ENCODE data around the gene NPLOC4. TPM values are rescaled to one million over a fixed set of nuclear protein-coding genes. Genes with fewer than 3 reads are reported as not detected.

NPLOC4 gene
- total RNA-seq, 4 donors from 2014 or later: 58.9 to 87.7 (median 70.8) TPM

DNA sequence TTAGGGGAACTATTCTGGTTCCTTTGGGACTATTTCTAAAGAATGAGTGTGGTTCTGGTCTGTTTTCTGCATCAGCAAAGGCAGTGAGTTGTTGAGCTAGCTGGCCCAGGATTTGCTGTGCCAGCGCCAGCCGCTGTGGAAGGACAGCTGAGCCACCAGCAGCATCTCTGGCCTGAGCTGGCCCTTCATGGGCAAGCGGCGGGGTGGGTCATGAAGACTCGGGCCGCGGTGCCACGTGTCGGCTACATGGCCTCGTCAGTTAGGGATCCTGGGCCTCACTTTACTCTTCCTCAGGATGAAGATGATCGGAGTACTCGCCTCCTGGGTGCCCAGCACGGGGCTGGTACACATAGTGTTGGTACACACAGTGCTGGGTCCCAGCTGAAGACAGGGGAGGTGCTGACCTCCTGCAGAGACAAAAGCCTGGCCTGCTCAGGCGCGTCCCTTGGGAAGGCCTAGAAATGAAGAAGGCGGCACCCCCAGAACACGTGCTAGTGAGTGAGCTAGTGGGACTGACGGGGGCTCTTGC, 66.9 kb downstream of the NPLOC4 start:
- no peak for ATAC-seq (ENCODE audit: low FRiP score)
- TF ChIP-seq CTCF (IDR thresholded peaks at IDR 0.05): no peak
- DNase-seq (ENCODE audit: low spot score): no peak

DNA sequence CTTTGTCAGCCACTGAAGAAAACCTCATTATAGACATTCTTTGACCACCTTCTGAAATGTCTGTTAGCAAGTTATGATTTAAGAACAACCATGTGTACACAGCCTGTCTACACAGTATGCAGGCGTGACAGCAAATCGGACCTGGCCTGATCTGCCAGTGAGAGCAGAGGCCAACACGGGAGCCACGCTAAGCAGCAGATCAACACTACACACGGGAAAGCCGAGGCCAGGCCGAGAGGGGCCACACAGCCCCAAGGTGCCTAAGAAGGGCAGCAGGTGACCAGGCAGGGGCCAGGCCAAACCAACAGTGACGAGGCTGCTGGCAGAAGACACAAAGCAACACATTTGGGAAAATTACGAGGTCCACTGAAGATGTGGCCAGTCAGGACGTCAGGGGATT, 68.5 kb downstream of the NPLOC4 start:
- ATAC-seq (ENCODE audit: low FRiP score): no peak
- no peak for TF ChIP-seq CTCF (IDR thresholded peaks at IDR 0.05)
- no peak for DNase-seq (ENCODE audit: low spot score)

DNA sequence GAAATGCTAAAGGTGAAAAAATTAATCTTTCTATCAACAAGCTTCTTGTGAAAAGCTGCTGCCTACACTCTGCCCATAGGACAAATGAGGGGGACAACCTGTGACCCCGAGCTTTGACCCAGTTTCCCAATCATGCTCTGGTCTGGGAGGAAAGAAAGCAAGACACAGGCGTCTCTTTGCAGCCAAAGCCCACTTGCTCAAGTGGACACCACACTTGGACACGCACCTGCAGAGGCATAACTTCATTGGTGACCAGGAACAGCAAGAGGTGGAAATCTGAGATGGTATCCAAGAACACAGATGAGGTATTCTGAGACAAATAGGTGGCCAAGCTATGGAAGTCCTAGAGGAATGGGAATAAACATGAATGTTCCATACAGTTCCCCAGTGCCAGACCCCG, 69.7 kb downstream of the NPLOC4 start:
- ATAC-seq (ENCODE audit: low FRiP score) (no peak), DNase-seq (ENCODE audit: low spot score) (no peak)
- TF ChIP-seq CTCF (IDR thresholded peaks at IDR 0.05): no peak

- peak; percentile 65 for DNase-seq (ENCODE audit: low spot score)
- ATAC-seq (ENCODE audit: low FRiP score): peak; percentile 87
Measured at GRCh38 chr17:81566461-81567126, 70.3 kb downstream of the NPLOC4 start.

GRCh38 chr17:81565231-81565630, 71.7 kb downstream of the NPLOC4 start:
- no peak for TF ChIP-seq CTCF (IDR thresholded peaks at IDR 0.05)
- ATAC-seq (ENCODE audit: low FRiP score) (no peak), DNase-seq (ENCODE audit: low spot score) (no peak)

More at GRCh38 chr17:81566461-81567126, 70.3 kb downstream of the NPLOC4 start:
- no peak for TF ChIP-seq CTCF (IDR thresholded peaks at IDR 0.05)

DNA sequence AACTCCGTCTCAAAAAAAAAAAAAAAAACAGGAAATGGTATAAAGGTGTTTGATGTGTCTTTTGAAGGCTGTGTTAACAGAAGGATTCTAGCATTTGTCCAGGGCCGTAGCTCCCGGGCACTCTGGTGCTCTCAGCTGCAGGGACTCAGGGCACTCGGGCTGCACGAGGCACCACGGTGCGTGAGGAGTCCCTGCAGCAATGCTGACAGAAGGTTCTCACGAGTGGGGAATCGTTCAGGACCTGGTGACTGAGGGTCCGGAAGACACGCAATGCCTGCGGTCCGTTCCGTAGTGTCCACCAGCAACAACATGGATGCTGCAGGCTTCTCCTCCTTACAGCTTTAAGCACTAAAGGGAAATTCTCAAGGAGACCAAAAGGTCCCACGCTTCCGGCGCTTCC, 72.1 kb downstream of the NPLOC4 start:
- no peak for DNase-seq (ENCODE audit: low spot score)
- no peak for ATAC-seq (ENCODE audit: low FRiP score)
- no peak for TF ChIP-seq CTCF (IDR thresholded peaks at IDR 0.05)

Data from omental fat pad (tissue), 4 donors.